GM12878 (cell line): Measurements from ENCODE around the gene NT5C3A. TPM values are rescaled to one million over a fixed set of nuclear protein-coding genes. Genes with fewer than 3 reads are reported as not detected.

Experiments
- ATAC-seq: fragments of 200-7000 bp; cut with Tn5 transposase; 3 replicates; pipeline ENCODE4 v1.9.1; 2020; ENCODE audit warnings: mild to moderate bottlenecking, moderate library complexity
- BruUV-seq: library from RNA; stranded (reverse); fragments of 400-500 nt; replicated peaks from 2 replicates; lab custom pipeline; 2021; lab: Mats Ljungman, UMichigan
- CTCF ChIA-PET: fragments of 300-600 bp; sonication (Branson Sonifier 250); formaldehyde crosslinking; extraction: SDS; loops from one replicate; lab custom pipeline; 2021; ENCODE audit warnings: inconsistent platforms; lab: Yijun Ruan, JAX
- POLR2A ChIA-PET: fragments of 350-600 bp; formaldehyde crosslinking; extraction: SDS; loops from one replicate; lab custom pipeline; 2021; ENCODE audit warnings: inconsistent platforms; lab: Charles Lee
- RAD21 ChIA-PET: fragments of 300-600 bp; sonication (Branson Sonifier 250); formaldehyde crosslinking; loops from one replicate; lab custom pipeline; 2023; ENCODE audit warnings: antibody characterized with exemption; ENCODE audit not compliant: unreplicated experiment; lab: Charles Lee
- SMC1A ChIA-PET: fragments of 300-600 bp; sonication (Branson Sonifier 250); formaldehyde crosslinking; loops from one replicate; lab custom pipeline; 2023; ENCODE audit not compliant: unreplicated experiment, uncharacterized antibody; lab: Charles Lee
- DNase-seq: peaks from one replicate; pipeline ENCODE4 v3.0.0-alpha.2; 2011; ENCODE audit warnings: low read depth, low spot score
- FAIRE-seq: peaks from 3 replicates; lab custom pipeline; 2011; peaks lifted over from hg19 to GRCh38; lab: Jason Lieb, UNC
- H2AFZ ChIP-seq: 2 replicates; pipeline ENCODE4 v1.6.0; 2011; ENCODE audit warnings: low read depth, low read length, control low read depth; ENCODE audit not compliant: control insufficient read depth
- H3K27ac ChIP-seq: 2 replicates; pipeline ENCODE4 v1.5.1; 2011; ENCODE audit warnings: control low read depth; ENCODE audit not compliant: control insufficient read depth, insufficient read depth
- H3K27me3 ChIP-seq, 2 experiments: replicated peaks in 1 of 2; 2 replicates each; pipeline versions ENCODE4 v1.6.0 to v1.6.1; 2011; ENCODE audit warnings: low read length in 1 of 2; ENCODE audit not compliant: control insufficient read depth in 2 of 2, insufficient read depth in 2 of 2
- H3K36me3 ChIP-seq, 2 experiments: 2 replicates each; pipeline ENCODE4 v1.5.1; 2011; ENCODE audit warnings: low read length in 1 of 2; ENCODE audit not compliant: control insufficient read depth in 2 of 2, insufficient read depth in 2 of 2
- H3K4me1 ChIP-seq: 2 replicates; pipeline ENCODE4 v1.6.1; 2011; ENCODE audit warnings: mild to moderate bottlenecking, low read length, moderate library complexity, mixed read lengths; ENCODE audit not compliant: control insufficient read depth, insufficient read depth
- H3K4me2 ChIP-seq: 2 replicates; pipeline ENCODE4 v1.6.0; 2011; ENCODE audit warnings: control low read depth; ENCODE audit not compliant: control insufficient read depth, insufficient read depth
- H3K4me3 ChIP-seq: fragments of 200-600 bp; sonication (generic); 2 replicates; pipeline ENCODE4 v1.5.1; 2016
- H3K79me2 ChIP-seq: 2 replicates; pipeline ENCODE4 v1.6.0; 2011; ENCODE audit warnings: low read length; ENCODE audit not compliant: control insufficient read depth, insufficient read depth
- H3K9ac ChIP-seq: 2 replicates; pipeline ENCODE4 v1.8.0; 2011; ENCODE audit warnings: low read length, control low read depth, mixed read lengths; ENCODE audit not compliant: control insufficient read depth, insufficient read depth
- H3K9me3 ChIP-seq: replicated peaks from 3 replicates; pipeline ENCODE4 v1.5.1; 2011; ENCODE audit warnings: mild to moderate bottlenecking, low read length; ENCODE audit not compliant: control insufficient read depth, insufficient read depth
- H4K20me1 ChIP-seq: 2 replicates; pipeline ENCODE4 v1.6.0; 2011; ENCODE audit not compliant: control insufficient read depth, insufficient read depth
- ASH2L ChIP-seq: fragments of 300-600, 200-600 bp; sonication (generic); IDR thresholded peaks from 2 replicates; pipeline ENCODE4 v1.6.1; 2017; ENCODE audit warnings: low read depth, mild to moderate bottlenecking, borderline replicate concordance
- BCL11A ChIP-seq: IDR thresholded peaks from 2 replicates; pipeline ENCODE4 v1.6.1; 2011; ENCODE audit warnings: low read depth, low read length
- BHLHE40 ChIP-seq, 2 experiments: fragments of 450-650 bp in 1 of 2; IDR thresholded peaks; 2 replicates each; pipeline ENCODE4 v1.6.1; 2011 to 2017; ENCODE audit warnings: low read depth in 2 of 2, borderline replicate concordance in 1 of 2, improper control_type of control experiment in 1 of 2, low read length in 1 of 2, mild to moderate bottlenecking in 1 of 2
- FOXK2 ChIP-seq: fragments of 450-650 bp; IDR thresholded peaks from 2 replicates; pipeline ENCODE4 v1.6.1; 2017; ENCODE audit warnings: mild to moderate bottlenecking, moderate library complexity
- GATAD2B ChIP-seq: fragments of 450-650 bp; conservative IDR thresholded peaks from 2 replicates; pipeline ENCODE4 v1.6.1; 2017; ENCODE audit warnings: low read depth, mild to moderate bottlenecking, moderate library complexity
- IRF3 ChIP-seq: fragments of 450-650 bp; IDR thresholded peaks from 2 replicates; pipeline ENCODE4 v1.6.1; 2014; ENCODE audit warnings: mild to moderate bottlenecking
- POLR2AphosphoS5 ChIP-seq: IDR thresholded peaks from 2 replicates; pipeline ENCODE4 v1.6.1; 2011; ENCODE audit warnings: mild to moderate bottlenecking, low read length, inconsistent platforms
- RAD51 ChIP-seq: fragments of 450-650 bp; IDR thresholded peaks from 2 replicates; pipeline ENCODE4 v1.6.1; 2016; ENCODE audit warnings: moderate library complexity, mild to moderate bottlenecking, inconsistent platforms
- RUNX3 ChIP-seq: IDR thresholded peaks from 2 replicates; pipeline ENCODE4 v1.6.1; 2012; ENCODE audit warnings: low read length, inconsistent platforms
- TARDBP ChIP-seq: IDR thresholded peaks from 2 replicates; pipeline ENCODE4 v1.6.1; 2016; ENCODE audit warnings: borderline replicate concordance
- WRNIP1 ChIP-seq: IDR thresholded peaks from 2 replicates; pipeline ENCODE4 v1.6.1; 2011; ENCODE audit warnings: low read depth, low read length, improper control_type of control experiment, borderline replicate concordance
- WGBS: methylation state at CpG from one replicate; pipeline ENCODE4 v1.1.6; 2016; ENCODE audit warnings: low lambda C conversion rate; ENCODE audit not compliant: insufficient replicate concordance, insufficient coverage; ENCODE audit errors: missing lambda C conversion rate; 5-methylcytosine and 5-hydroxymethylcytosine counted together
- in situ Hi-C: fragments of 300-500 bp; cut with MboI; formaldehyde crosslinking; loops from 9 replicates; pipeline ENCODE4 v1.14.3; 2018; ENCODE audit warnings: mixed read lengths
- intact Hi-C: fragments of 100-400 bp; cut with micrococcal nuclease; formaldehyde crosslinking; loops from one replicate; pipeline ENCODE4 v1.14.2; 2022; ENCODE audit not compliant: unreplicated experiment
- polyA plus RNA-seq, 11 experiments: library from polyadenylated mRNA; depleted of rRNA in 4 of 11; unstranded in 6 of 11; stranded (reverse) in 5 of 11; fragments of >200 nt; fragmentation: Nextera tagmentation in 4 of 11; fragmentation: Illumina TruSeq in 1 of 11; extraction: Ambion mirVana in 4 of 11; extraction: Trizol in 1 of 11; gene quantifications; 1 replicate in 1 of 11; 2 replicates in 10 of 11; pipeline versions ENCODE4 v1.2.1 to v1.2.3, GENCODE V29; 2011 to 2016; ENCODE audit warnings: inconsistent platforms in 2 of 11, missing spikeins in 2 of 11, low read depth in 1 of 11
- total RNA-seq, 4 experiments: library from RNA; depleted of rRNA in 3 of 4; stranded (reverse); fragments of >200 nt in 3 of 4; fragmentation: Illumina TruSeq in 1 of 4; extraction: Trizol in 1 of 4; gene quantifications; 2 replicates each; pipeline versions ENCODE4 v1.2.1 to v1.2.3, GENCODE V29; 2013 to 2021

NT5C3A gene
- total and polyA plus RNA-seq, 10 of the 15 experiments (the other 5 are each of a cell fraction or from before 2014, with no cell fraction given), result 53.0 to 111 (median 71.4) TPM

GRCh38 chr7:33093266-33093665, 30.7 kb upstream of the NT5C3A start:
- Histone ChIP-seq H3K4me2 (no peak overlapping the region), H3K4me3 (no peak overlapping the region), H3K27ac (no peak overlapping the region), H3K36me3 (peaks cover 4 to 5% of the 10 kb centered on the region in 2 experiments; a peak in 2 of 4 replicates), H4K20me1 (no peaks in the 10 kb centered on the region), H3K4me1 (no peaks in the 10 kb centered on the region), H3K27me3 (no peaks in the 10 kb centered on the region), H3K79me2 (no peaks in the 10 kb centered on the region), H2AFZ (no peak overlapping the region), H3K9ac (no peak overlapping the region), H3K9me3 (no peaks in the 10 kb centered on the region)
- DNase-seq, result no peak
- ChIA-PET SMC1A (interaction anchor here (2.3 kb wide), 1 partner anchor 20 kb away, joined by 6 read pairs; no protein-coding TSS in a partner anchor), CTCF (interaction anchor here (2.1 kb wide), 1 partner anchor 14 kb away, joined by 6 read pairs; no protein-coding TSS in a partner anchor), RAD21 (no interaction called here), POLR2A (no interaction called here)
- intact Hi-C loops (no loop called here), in situ Hi-C loops (no loop called here)
- no peak for ATAC-seq
- no TSS peak for BruUV-seq
- TF ChIP-seq IRF3 (no peak), BCL11A (no peak), TARDBP (no peak), RUNX3 (no peak)
- WGBS, result 97% methylated on average over 4 of the region's 4 CpGs
- no peak for FAIRE-seq

- Histone ChIP-seq H4K20me1 (no peaks in the 10 kb centered on the region), H3K4me2 (no peak overlapping the region), H3K9me3 (no peaks in the 10 kb centered on the region)
- ATAC-seq, result no peak; the same call in 2 of the 3 replicates
- no peak for TF ChIP-seq RAD51
- TF ChIP-seq GATAD2B, result no peak
- no peak for TF ChIP-seq BHLHE40 (IDR thresholded peaks at IDR 0.05; ENCODE audit: borderline replicate concordance in 1 of 2, low read depth in 2 of 2, low read length in 1 of 2)
- no peak for TF ChIP-seq POLR2AphosphoS5
- TF ChIP-seq ASH2L, result no peak
- TF ChIP-seq WRNIP1, result no peak
- TF ChIP-seq FOXK2, result no peak
- TF ChIP-seq, all 136 proteins: peak for 0
- 39% methylated on average over 5 of the region's 5 CpGs for WGBS
- ChIA-PET RAD21 (no interaction called here), CTCF (interaction anchor here (0.7 to 2.1 kb wide), 3 partner anchors 15 to 246 kb away, joined by 3 to 6 read pairs (median 3); no protein-coding TSS in a partner anchor), POLR2A (no interaction called here), SMC1A (interaction anchor here (2.3 kb wide), 1 partner anchor 18 kb away, joined by 6 read pairs; no protein-coding TSS in a partner anchor)
- Histone ChIP-seq H3K36me3 (0 out of 4 replicates have a peak, but pooled peaks cover 1 to 5% of the 10 kb centered on the region in 2 experiments), H3K4me3 (no peak overlapping the region), H3K27me3 (no peaks in the 10 kb centered on the region), H3K79me2 (no peaks in the 10 kb centered on the region), H3K9ac (no peak overlapping the region), H3K4me1 (no peaks in the 10 kb centered on the region), H2AFZ (no peak overlapping the region), H3K27ac (no peak overlapping the region)
- BruUV-seq, result no TSS peak
- intact Hi-C loops (no loop called here), in situ Hi-C loops (no loop called here)
- DNase-seq, result no peak
- no peak for FAIRE-seq
Observed at GRCh38 chr7:33091641-33092191, 29.1 kb upstream of the NT5C3A start.
